HepG2 (cell line): Measurements from ENCODE around the gene ROPN1B. TPM values are rescaled to one million over a fixed set of nuclear protein-coding genes. Genes with fewer than 3 reads are reported as not detected.
A peak's percentile ranks its signal among the peaks of the same experiment; 100 is the strongest.

ENCODE experiments used
- ARID5B ChIP-seq: IDR thresholded peaks from 2 replicates; pipeline ENCODE4 v1.4.0; 2020; ENCODE audit warnings: mild to moderate bottlenecking, missing genetic modification reagents
- ELF1 ChIP-seq: sonication (generic); formaldehyde crosslinking; IDR thresholded peaks from 2 replicates; pipeline ENCODE4 v1.4.0; 2020; ENCODE audit warnings: missing genetic modification reagents
- HDAC1 ChIP-seq: sonication (generic); formaldehyde crosslinking; IDR thresholded peaks from 2 replicates; pipeline ENCODE4 v1.5.1; 2020; ENCODE audit warnings: mild to moderate bottlenecking, missing genetic modification reagents
- JDP2 ChIP-seq: sonication (generic); formaldehyde crosslinking; IDR thresholded peaks from 2 replicates; pipeline ENCODE4 v1.8.1; 2022; ENCODE audit warnings: missing genetic modification reagents, borderline replicate concordance
- POLR2AphosphoS5 ChIP-seq: IDR thresholded peaks from 2 replicates; pipeline ENCODE4 v1.6.1; 2012; ENCODE audit warnings: low read depth, low read length
- SPEN ChIP-seq: sonication (generic); formaldehyde crosslinking; IDR thresholded peaks from 2 replicates; pipeline ENCODE4 v1.5.1; 2020; ENCODE audit warnings: low read depth, mild to moderate bottlenecking, missing genetic modification reagents
- TFDP2 ChIP-seq: sonication (generic); formaldehyde crosslinking; IDR thresholded peaks from 2 replicates; pipeline ENCODE4 v1.4.0; 2020; ENCODE audit warnings: missing genetic modification reagents
- THAP7 ChIP-seq: sonication (generic); formaldehyde crosslinking; IDR thresholded peaks from 2 replicates; pipeline ENCODE4 v1.8.1; 2023; ENCODE audit warnings: mild to moderate bottlenecking, missing genetic modification reagents
- TIGD3 ChIP-seq: sonication (generic); formaldehyde crosslinking; IDR thresholded peaks from 2 replicates; pipeline ENCODE4 v1.5.1; 2020; ENCODE audit warnings: mild to moderate bottlenecking, missing genetic modification reagents, borderline replicate concordance
- ZNF605 ChIP-seq: sonication (generic); formaldehyde crosslinking; IDR thresholded peaks from 2 replicates; pipeline ENCODE4 v1.8.0; 2022; ENCODE audit warnings: mild to moderate bottlenecking, missing genetic modification reagents
- ZNF772 ChIP-seq: sonication (generic); formaldehyde crosslinking; IDR thresholded peaks from 2 replicates; pipeline ENCODE4 v1.5.0; 2020; ENCODE audit warnings: mild to moderate bottlenecking, missing genetic modification reagents
- polyA plus RNA-seq, 8 experiments: library from polyadenylated mRNA; depleted of rRNA in 3 of 8; stranded (reverse) in 7 of 8; unstranded in 1 of 8; fragments of >200 nt; fragmentation: Illumina TruSeq in 4 of 8; extraction: Trizol in 4 of 8; gene quantifications; 2 replicates each; pipeline versions ENCODE4 v1.2.1 to v1.2.3, GENCODE V29; 2011 to 2016; ENCODE audit warnings: low read depth in 4 of 8, missing spikeins in 1 of 8, mixed read lengths in 1 of 8; ENCODE audit not compliant: insufficient read depth in 1 of 8
- total RNA-seq, 5 experiments: library from RNA; depleted of rRNA; stranded (reverse); fragments of >200 nt; fragmentation: Illumina TruSeq; extraction: Trizol; gene quantifications; 2 replicates each; pipeline ENCODE4 v1.2.3, GENCODE V29; 2016; ENCODE audit warnings: low read depth in 1 of 5

The ROPN1B gene
- total and polyA plus RNA-seq, 2 of the 13 experiments (the other 11 are each of a cell fraction or from before 2014, with no cell fraction given): not detected

- TF ChIP-seq ARID5B (CRISPR knock-in tag) (peak; percentile 24), ELF1 (CRISPR knock-in tag) (peak; percentile 69), TFDP2 (CRISPR knock-in tag) (0 out of 2 replicates have a peak, but pooled peaks have one; percentile 18), SPEN (CRISPR knock-in tag) (0 out of 2 replicates have a peak, but pooled peaks have one; percentile 46), POLR2AphosphoS5 (peak; percentile 72), JDP2 (CRISPR knock-in tag) (no peak), TIGD3 (CRISPR knock-in tag) (no peak), ZNF772 (peak; percentile 43; the same call in 1 of the 2 replicates), ZNF605 (CRISPR knock-in tag) (peak; percentile 84; the same call in 1 of the 2 replicates), HDAC1 (peak; percentile 68), THAP7 (no peak)
- TF ChIP-seq, all 625 proteins: peak for 84
Measured at GRCh38 chr3:125990253-125990970, 21.4 kb downstream of the ROPN1B start (continued).
